Ascending aorta (tissue), 2 donors: ENCODE data around the gene ISG20. TPM values are rescaled to one million over a fixed set of nuclear protein-coding genes. Genes with fewer than 3 reads are reported as not detected.
A peak's percentile ranks its signal among the peaks of the same experiment; 100 is the strongest.

Experiments
- DNase-seq, 2 donors: peaks; one replicate each; pipeline ENCODE4 v3.0.0-alpha.2; 2019; ENCODE audit warnings: low spot score in 2 of 2
- H3K27ac ChIP-seq, 2 donors: fragments of 200-600 bp; sonication (generic); one replicate each; pipeline ENCODE4 v1.5.1; 2016 to 2017; ENCODE audit warnings: mild to moderate bottlenecking in 1 of 2
- H3K27me3 ChIP-seq: fragments of 200-600 bp; sonication (generic); one replicate; pipeline ENCODE4 v1.5.1; 2017
- H3K36me3 ChIP-seq, 2 donors: fragments of 200-600 bp; sonication (generic); one replicate each; pipeline ENCODE4 v1.5.1; 2016
- H3K4me1 ChIP-seq, 2 donors: fragments of 200-600 bp; sonication (generic); one replicate each; pipeline ENCODE4 v1.5.1; 2016 to 2017; ENCODE audit warnings: mild to moderate bottlenecking in 1 of 2
- H3K4me3 ChIP-seq, 2 donors: fragments of 200-600 bp; sonication (generic); one replicate each; pipeline ENCODE4 v1.5.1; 2016 to 2017; ENCODE audit warnings: mild to moderate bottlenecking in 1 of 2
- H3K9me3 ChIP-seq, 2 donors: fragments of 200-600 bp; sonication (generic); one replicate each; pipeline ENCODE4 v1.5.1; 2016
- CTCF ChIP-seq, 3 experiments: fragments of 200-600 bp in 2 of 3; fragments of 450-650 bp in 1 of 3; sonication (generic) in 2 of 3; IDR thresholded peaks; one replicate each; pipeline ENCODE4 v1.5.1; 2016 to 2019; ENCODE audit warnings: antibody characterized with exemption in 3 of 3, mild to moderate bottlenecking in 1 of 3, moderate library complexity in 1 of 3
- intact Hi-C: fragments of 100-400 bp; cut with DNase I; formaldehyde crosslinking; loops from one replicate; pipeline ENCODE4 v1.15.1; 2023
- total RNA-seq: library from RNA; depleted of rRNA; stranded (reverse); fragments of >200 nt; gene quantifications from one replicate; pipeline ENCODE4 v1.1.0, GENCODE V29; 2016

Gene ISG20
- total RNA-seq, 1 donor from 2014 or later: 5.3 TPM

DNA sequence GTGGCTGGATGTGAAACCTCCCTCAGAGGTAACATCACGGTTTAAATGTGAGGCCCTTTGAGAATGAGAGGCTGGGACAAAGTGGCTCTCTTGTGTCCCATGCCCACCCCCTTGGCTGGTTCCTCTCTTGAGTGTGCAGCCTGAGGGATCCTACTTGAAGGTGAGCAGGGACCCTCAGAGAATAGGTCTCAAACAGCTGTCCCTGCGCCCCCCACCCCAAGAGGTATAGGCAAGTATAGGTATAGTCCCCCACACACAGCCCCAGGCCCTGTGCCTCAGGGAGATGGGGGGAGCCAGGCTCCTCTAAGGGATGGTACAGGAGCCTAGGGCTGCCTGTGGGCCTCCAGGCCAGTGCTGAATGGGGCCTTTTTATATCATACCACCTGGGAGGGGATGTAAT is 61.9 kb downstream of the ISG20 start:
- H3K9me3 ChIP-seq: no peaks in the 10 kb centered on the region
- no peak overlapping the region for H3K4me3 ChIP-seq
- no peak for DNase-seq
- no peak for TF ChIP-seq CTCF (IDR thresholded peaks at IDR 0.05)
- intact Hi-C loops: no loop called here
- no peaks in the 10 kb centered on the region for H3K36me3 ChIP-seq
- no peaks in the 10 kb centered on the region for H3K27me3 ChIP-seq
- H3K27ac ChIP-seq: no peak overlapping the region
- H3K4me1 ChIP-seq: peaks cover 0 to 7% of the 10 kb centered on the region in 2 donors

DNA sequence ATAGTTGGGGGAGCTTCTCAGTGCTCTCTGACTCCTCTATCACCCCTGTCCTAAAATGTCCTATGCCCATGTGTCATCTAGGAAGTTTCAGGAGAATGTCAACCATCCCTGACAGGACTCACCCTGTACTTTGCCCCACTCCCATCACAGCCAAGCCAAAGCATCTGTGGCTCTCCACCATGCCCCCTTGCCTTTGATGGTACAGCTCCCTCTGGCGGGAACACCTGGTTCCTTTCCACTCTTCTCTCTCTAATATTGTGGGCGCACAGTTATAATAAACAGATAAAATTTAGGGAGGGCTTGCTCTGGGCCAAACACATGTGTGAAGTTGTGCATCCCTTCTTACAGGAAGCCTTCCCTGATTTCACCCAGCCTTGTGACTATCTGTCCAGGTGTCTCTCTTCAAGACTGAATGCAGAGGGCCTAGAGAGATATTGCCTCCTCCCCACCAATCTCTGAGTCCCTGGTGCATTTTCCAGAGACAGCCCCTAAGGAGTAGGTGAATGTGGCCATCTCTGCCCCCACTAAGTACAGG is 62.8 kb downstream of the ISG20 start:
- no peaks in the 10 kb centered on the region for H3K27me3 ChIP-seq
- H3K36me3 ChIP-seq: no peaks in the 10 kb centered on the region
- DNase-seq: no peak
- no peak overlapping the region for H3K27ac ChIP-seq
- TF ChIP-seq CTCF (IDR thresholded peaks at IDR 0.05): no peak
- H3K9me3 ChIP-seq: no peaks in the 10 kb centered on the region
- intact Hi-C loops: no loop called here
- no peak overlapping the region for H3K4me3 ChIP-seq
- peaks cover 0 to 11% of the 10 kb centered on the region in 2 donors for H3K4me1 ChIP-seq

GRCh38 chr15:88702983-88703382 is 64.2 kb downstream of the ISG20 start:
- TF ChIP-seq CTCF (IDR thresholded peaks at IDR 0.05): no peak
- intact Hi-C loops: no loop called here
- H3K27ac ChIP-seq: no peak overlapping the region

GRCh38 chr15:88703533-88703932 is 64.7 kb downstream of the ISG20 start:
- H3K27ac ChIP-seq: peak overlapping the region in 1 of 2 donors; percentile 8
- H3K36me3 ChIP-seq: no peaks in the 10 kb centered on the region

More at GRCh38 chr15:88702983-88703382, 64.2 kb downstream of the ISG20 start:
- no peaks in the 10 kb centered on the region for H3K36me3 ChIP-seq
- H3K27me3 ChIP-seq: no peaks in the 10 kb centered on the region
- H3K4me1 ChIP-seq: peaks cover 0 to 11% of the 10 kb centered on the region in 2 donors
- no peak for DNase-seq
- no peaks in the 10 kb centered on the region for H3K9me3 ChIP-seq
- H3K4me3 ChIP-seq: no peak overlapping the region

GRCh38 chr15:88704791-88705768 is 66.3 kb downstream of the ISG20 start:
- intact Hi-C loops: loop anchor here (5.0 kb wide), 1 partner anchor 97 kb away; the partner anchor contains the start of gene ACAN
- Histone ChIP-seq H3K27ac (peak overlapping the region; percentile 81 to 91), H3K36me3 (no peaks in the 10 kb centered on the region), H3K27me3 (no peaks in the 10 kb centered on the region), H3K9me3 (no peaks in the 10 kb centered on the region), H3K4me1 (peaks cover 3 to 26% of the 10 kb centered on the region in 2 donors), H3K4me3 (peak overlapping the region; percentile 59 to 64)
- TF ChIP-seq CTCF (IDR thresholded peaks at IDR 0.05): no peak
- DNase-seq: peak; percentile 29 to 92

More at GRCh38 chr15:88703533-88703932, 64.7 kb downstream of the ISG20 start:
- intact Hi-C loops: no loop called here
- DNase-seq: no peak
- Histone ChIP-seq H3K4me3 (no peak overlapping the region), H3K4me1 (peaks cover 3 to 17% of the 10 kb centered on the region in 2 donors), H3K9me3 (no peaks in the 10 kb centered on the region), H3K27me3 (no peaks in the 10 kb centered on the region)
- no peak for TF ChIP-seq CTCF (IDR thresholded peaks at IDR 0.05)
